ENCODE measurements around the gene PMPCA. TPM values are rescaled to one million over a fixed set of nuclear protein-coding genes. Genes with fewer than 3 reads are reported as not detected.
A peak's percentile ranks its signal among the peaks of the same experiment; 100 is the strongest.

Gene PMPCA
- total RNA-seq, 2 experiments from 2014 or later: 53.3 to 76.1 TPM

DNA sequence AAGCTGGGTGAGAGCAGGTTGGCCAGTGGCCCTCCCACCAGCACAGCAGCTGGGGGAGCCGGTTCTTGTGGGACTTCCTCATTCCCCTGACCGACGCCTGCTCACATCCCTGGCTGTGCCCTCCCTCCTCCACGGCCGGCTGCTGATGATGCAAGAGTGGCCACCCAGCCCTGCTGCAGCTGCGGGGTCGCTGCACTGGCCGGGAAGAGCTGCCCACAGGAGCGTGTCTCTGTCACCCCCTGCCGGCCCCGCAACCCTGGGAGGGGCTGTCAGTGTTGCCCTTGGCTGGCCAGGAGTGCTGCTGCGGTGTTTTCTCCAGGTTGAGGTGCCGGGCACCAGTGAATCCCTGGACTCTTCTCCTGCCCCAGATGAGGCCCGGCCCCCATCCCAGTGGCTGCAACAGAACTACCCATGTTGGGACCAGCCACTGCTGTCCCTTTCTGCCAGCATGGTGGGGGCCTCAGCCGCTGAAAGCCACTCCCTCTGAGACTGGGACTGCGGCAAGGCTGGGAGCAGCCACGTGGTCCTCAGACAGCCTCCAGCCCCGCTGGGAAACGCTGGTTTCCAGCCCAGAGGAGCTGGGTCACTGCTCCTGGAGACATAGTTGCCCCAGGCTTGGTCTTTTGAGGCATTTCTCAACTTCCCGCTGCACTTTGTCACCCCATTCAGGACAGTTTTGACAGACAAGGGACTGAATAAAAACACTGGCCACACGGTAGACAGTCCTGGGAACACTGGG is 37.7 kb upstream of the PMPCA start:
- TF ChIP-seq, protein P1, sequence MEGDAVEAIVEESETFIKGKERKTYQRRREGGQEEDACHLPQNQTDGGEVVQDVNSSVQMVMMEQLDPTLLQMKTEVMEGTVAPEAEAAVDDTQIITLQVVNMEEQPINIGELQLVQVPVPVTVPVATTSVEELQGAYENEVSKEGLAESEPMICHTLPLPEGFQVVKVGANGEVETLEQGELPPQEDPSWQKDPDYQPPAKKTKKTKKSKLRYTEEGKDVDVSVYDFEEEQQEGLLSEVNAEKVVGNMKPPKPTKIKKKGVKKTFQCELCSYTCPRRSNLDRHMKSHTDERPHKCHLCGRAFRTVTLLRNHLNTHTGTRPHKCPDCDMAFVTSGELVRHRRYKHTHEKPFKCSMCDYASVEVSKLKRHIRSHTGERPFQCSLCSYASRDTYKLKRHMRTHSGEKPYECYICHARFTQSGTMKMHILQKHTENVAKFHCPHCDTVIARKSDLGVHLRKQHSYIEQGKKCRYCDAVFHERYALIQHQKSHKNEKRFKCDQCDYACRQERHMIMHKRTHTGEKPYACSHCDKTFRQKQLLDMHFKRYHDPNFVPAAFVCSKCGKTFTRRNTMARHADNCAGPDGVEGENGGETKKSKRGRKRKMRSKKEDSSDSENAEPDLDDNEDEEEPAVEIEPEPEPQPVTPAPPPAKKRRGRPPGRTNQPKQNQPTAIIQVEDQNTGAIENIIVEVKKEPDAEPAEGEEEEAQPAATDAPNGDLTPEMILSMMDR (conservative IDR thresholded peaks at IDR 0.05; ENCODE audit: low read length): no peak
- no peak for TF ChIP-seq EZH2phosphoT487 (IDR thresholded peaks at IDR 0.05; ENCODE audit: borderline replicate concordance, low read depth, low read length)
- ChIA-PET CTCF (ENCODE audit: unreplicated experiment) (no interaction called here), POLR2A (interaction anchor here (0.5 kb wide), 1 partner anchor 183 kb away, joined by 5 read pairs; no protein-coding TSS in a partner anchor)
- Histone ChIP-seq H3K79me2 (ENCODE audit: insufficient read depth, low read depth, low read length) (no peaks in the 10 kb centered on the region), H3K4me1 (ENCODE audit: insufficient read depth, low read length, poor library complexity, severe bottlenecking) (no peaks in the 10 kb centered on the region), H3K9me3 (ENCODE audit: low read length) (no peaks in the 10 kb centered on the region), H3K9me2 (ENCODE audit: insufficient read depth, low read length) (no peaks in the 10 kb centered on the region), H3K27ac (ENCODE audit: low read depth, low read length, poor library complexity, severe bottlenecking) (no peak overlapping the region), H2AFZ (ENCODE audit: low read length) (no peak overlapping the region), H3K4me2 (ENCODE audit: low read length) (no peak overlapping the region), H3K4me3 (ENCODE audit: low read depth, low read length, poor library complexity, severe bottlenecking) (no peak overlapping the region), H3K36me3 (ENCODE audit: insufficient read depth, low read length) (peaks cover 30% of the 10 kb centered on the region; the same call in 1 of the 2 replicates), H4K20me1 (ENCODE audit: insufficient read depth, low read length) (no peaks in the 10 kb centered on the region; the same call in 1 of the 2 replicates)
- peak; percentile 19 for DNase-seq (ENCODE audit: low spot score)
- intact Hi-C loops (cut with micrococcal nuclease; ENCODE audit: unreplicated experiment): no loop called here
- BruUV-seq (replicated peaks): no TSS peak

- Histone ChIP-seq H3K4me2 (ENCODE audit: low read length) (no peak within 1 kb of the TSS), H3K9me2 (ENCODE audit: insufficient read depth, low read length) (no peaks in the 10 kb centered on the region), H3K4me3 (ENCODE audit: low read depth, low read length, poor library complexity, severe bottlenecking) (no peak within 1 kb of the TSS), H3K9me3 (ENCODE audit: low read length) (no peaks in the 10 kb centered on the region), H3K27ac (ENCODE audit: low read depth, low read length, poor library complexity, severe bottlenecking) (no peak within 1 kb of the TSS), H3K79me2 (ENCODE audit: insufficient read depth, low read depth, low read length) (no peaks in the 10 kb centered on the region), H3K36me3 (ENCODE audit: insufficient read depth, low read length) (peaks cover 37% of the 10 kb centered on the region; the same call in 1 of the 2 replicates), H4K20me1 (ENCODE audit: insufficient read depth, low read length) (no peaks in the 10 kb centered on the region; the same call in 1 of the 2 replicates), H2AFZ (ENCODE audit: low read length) (no peak within 1 kb of the TSS), H3K4me1 (ENCODE audit: insufficient read depth, low read length, poor library complexity, severe bottlenecking) (no peaks in the 10 kb centered on the region)
- TF ChIP-seq, protein P1 (conservative IDR thresholded peaks at IDR 0.05; ENCODE audit: low read length): no peak
- POLR2A ChIA-PET: no interaction called here
- intact Hi-C loops (cut with micrococcal nuclease; ENCODE audit: unreplicated experiment): no loop called here
- BruUV-seq (replicated peaks): no TSS peak
- CTCF ChIA-PET (ENCODE audit: unreplicated experiment): no interaction called here
- DNase-seq (ENCODE audit: low spot score): no peak
These were observed 36.9 kb upstream of the PMPCA start, which contains the start of gene CARD9 for GRCh38 chr9:136373300-136374182. TSS of gene CARD9 (minus strand) at chr9:136373669. CDS start at chr9:136372078, 1,591 bp downstream.
